ENCODE data around the gene YWHAG.

YWHAG gene

GRCh38 chr7:76330673-76331072 is 28.1 kb downstream of the YWHAG start:
- Histone ChIP-seq H3K4me3 (ENCODE audit: low read depth, low read length, poor library complexity, severe bottlenecking) (no peak overlapping the region), H3K9ac (ENCODE audit: low read length) (no peak overlapping the region), H3K4me1 (ENCODE audit: insufficient read depth, low read length, severe bottlenecking) (no peaks in the 10 kb centered on the region), H3K79me2 (ENCODE audit: insufficient read depth, low read length) (peaks cover 63% of the 10 kb centered on the region), H3K9me3 (ENCODE audit: low read length) (no peaks in the 10 kb centered on the region), H3K27ac (ENCODE audit: low read depth, low read length, poor library complexity, severe bottlenecking) (no peak overlapping the region), H4K20me1 (ENCODE audit: insufficient read depth, low read length) (peaks cover 2% of the 10 kb centered on the region; the same call in 1 of the 2 replicates), H3F3A (ENCODE audit: insufficient read depth, low read length) (no peaks in the 10 kb centered on the region), H3K27me3 (ENCODE audit: insufficient read depth, low read length) (no peaks in the 10 kb centered on the region), H3K4me2 (ENCODE audit: low read length) (no peak overlapping the region), H2AFZ (ENCODE audit: low read length) (no peak overlapping the region), H3K9me2 (ENCODE audit: low read depth, low read length) (no peaks in the 10 kb centered on the region), H3K36me3 (ENCODE audit: insufficient read depth, low read length) (peaks cover 90% of the 10 kb centered on the region)
- peak; percentile 18; the same call in 1 of the 2 replicates for TF ChIP-seq CTCF (IDR thresholded peaks at IDR 0.05; ENCODE audit: low read length)
- TF ChIP-seq EZH2 (IDR thresholded peaks at IDR 0.05; ENCODE audit: borderline replicate concordance, low read length) = no peak

- no peaks in the 10 kb centered on the region for H3K4me1 ChIP-seq (ENCODE audit: insufficient read depth, low read length, severe bottlenecking)
- H3K4me2 ChIP-seq (ENCODE audit: low read length) = no peak overlapping the region
- no peak overlapping the region for H3K27ac ChIP-seq (ENCODE audit: low read depth, low read length, poor library complexity, severe bottlenecking)
- no peak overlapping the region for H2AFZ ChIP-seq (ENCODE audit: low read length)
- TF ChIP-seq EZH2 (IDR thresholded peaks at IDR 0.05; ENCODE audit: borderline replicate concordance, low read length) (no peak), CTCF (IDR thresholded peaks at IDR 0.05; ENCODE audit: low read length) (no peak)
- H3K9ac ChIP-seq (ENCODE audit: low read length) = no peak overlapping the region
- H3K9me2 ChIP-seq (ENCODE audit: low read depth, low read length) = no peaks in the 10 kb centered on the region
- H3K9me3 ChIP-seq (ENCODE audit: low read length) = no peaks in the 10 kb centered on the region
- peaks cover 59% of the 10 kb centered on the region for H3K79me2 ChIP-seq (ENCODE audit: insufficient read depth, low read length)
- H4K20me1 ChIP-seq (ENCODE audit: insufficient read depth, low read length) = peaks cover 2% of the 10 kb centered on the region; the same call in 1 of the 2 replicates
- peaks cover 90% of the 10 kb centered on the region for H3K36me3 ChIP-seq (ENCODE audit: insufficient read depth, low read length)
- H3F3A ChIP-seq (ENCODE audit: insufficient read depth, low read length) = no peaks in the 10 kb centered on the region
- H3K27me3 ChIP-seq (ENCODE audit: insufficient read depth, low read length) = no peaks in the 10 kb centered on the region
- H3K4me3 ChIP-seq (ENCODE audit: low read depth, low read length, poor library complexity, severe bottlenecking) = no peak overlapping the region
These were observed 28.5 kb downstream of the YWHAG start for GRCh38 chr7:76330261-76330660.

GRCh38 chr7:76329479-76329878 is 29.3 kb downstream of the YWHAG start:
- Histone ChIP-seq H3K4me2 (ENCODE audit: low read length) (no peak overlapping the region), H3F3A (ENCODE audit: insufficient read depth, low read length) (no peaks in the 10 kb centered on the region), H3K9me2 (ENCODE audit: low read depth, low read length) (no peaks in the 10 kb centered on the region), H3K4me1 (ENCODE audit: insufficient read depth, low read length, severe bottlenecking) (no peaks in the 10 kb centered on the region), H4K20me1 (ENCODE audit: insufficient read depth, low read length) (no peaks in the 10 kb centered on the region), H3K27me3 (ENCODE audit: insufficient read depth, low read length) (no peaks in the 10 kb centered on the region), H2AFZ (ENCODE audit: low read length) (no peak overlapping the region), H3K9me3 (ENCODE audit: low read length) (no peaks in the 10 kb centered on the region), H3K4me3 (ENCODE audit: low read depth, low read length, poor library complexity, severe bottlenecking) (no peak overlapping the region), H3K79me2 (ENCODE audit: insufficient read depth, low read length) (peaks cover 52% of the 10 kb centered on the region), H3K9ac (ENCODE audit: low read length) (no peak overlapping the region), H3K36me3 (ENCODE audit: insufficient read depth, low read length) (peaks cover 93% of the 10 kb centered on the region), H3K27ac (ENCODE audit: low read depth, low read length, poor library complexity, severe bottlenecking) (no peak overlapping the region)
- TF ChIP-seq EZH2 (IDR thresholded peaks at IDR 0.05; ENCODE audit: borderline replicate concordance, low read length) = no peak
- no peak for TF ChIP-seq CTCF (IDR thresholded peaks at IDR 0.05; ENCODE audit: low read length)
